GM19099 (cell line): ENCODE measurements around the gene RAB11FIP4.

Experiments
- POLR2A ChIP-seq: IDR thresholded peaks from 3 replicates; pipeline ENCODE4 v1.6.1; 2011; ENCODE audit warnings: low read depth; ENCODE audit not compliant: insufficient read length; ENCODE audit errors: extremely low read depth

RAB11FIP4 gene

DNA sequence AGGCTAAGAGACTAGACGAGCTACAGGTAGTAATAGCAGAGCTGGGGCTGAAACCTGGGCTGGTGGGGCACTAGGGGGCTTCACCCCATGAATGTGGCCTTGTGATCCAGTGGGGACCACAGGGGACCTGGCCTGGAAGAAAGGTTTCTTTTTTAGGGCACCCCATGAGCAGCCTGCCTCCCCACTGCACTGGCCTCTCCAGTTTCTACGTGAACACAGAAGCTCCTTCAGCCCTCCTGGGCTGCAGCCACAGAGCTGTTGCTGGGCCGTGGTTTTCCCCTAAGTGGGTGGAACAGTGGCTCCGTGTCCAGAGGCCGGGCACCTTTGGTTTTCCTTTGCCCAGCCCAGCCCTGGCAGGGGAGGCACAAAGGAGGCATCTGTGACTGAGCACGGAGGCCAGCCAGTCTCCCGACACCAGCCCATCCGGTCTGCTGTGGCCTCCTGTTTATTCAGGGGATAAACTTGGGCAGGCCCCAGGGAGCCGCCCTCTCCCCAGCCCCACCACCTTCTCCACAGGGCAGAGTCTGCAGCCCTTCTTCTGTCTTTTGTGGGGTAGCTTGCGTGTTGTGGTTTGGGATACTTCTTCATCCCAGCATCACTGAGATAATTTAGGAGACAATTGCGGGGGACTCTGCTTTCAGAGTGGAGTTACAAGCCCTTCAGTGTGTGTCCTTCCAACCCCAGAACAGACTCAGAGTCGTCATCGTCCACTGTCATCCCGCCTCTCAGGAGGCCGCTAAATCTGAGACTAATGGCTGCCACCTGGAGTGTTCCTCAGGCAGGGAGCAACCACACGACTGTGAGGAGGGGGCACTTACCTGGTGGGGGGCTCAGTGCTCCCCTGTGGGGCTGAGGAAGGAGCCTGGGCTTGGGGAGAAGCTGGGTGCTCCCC is 85.3 kb downstream of the RAB11FIP4 start:
- no peak for TF ChIP-seq POLR2A

GRCh38 chr17:31477417-31478055 is 86.1 kb downstream of the RAB11FIP4 start:
- TF ChIP-seq POLR2A: no peak

- no peak for TF ChIP-seq POLR2A
Observed at GRCh38 chr17:31479062-31479408, 87.6 kb downstream of the RAB11FIP4 start.

DNA sequence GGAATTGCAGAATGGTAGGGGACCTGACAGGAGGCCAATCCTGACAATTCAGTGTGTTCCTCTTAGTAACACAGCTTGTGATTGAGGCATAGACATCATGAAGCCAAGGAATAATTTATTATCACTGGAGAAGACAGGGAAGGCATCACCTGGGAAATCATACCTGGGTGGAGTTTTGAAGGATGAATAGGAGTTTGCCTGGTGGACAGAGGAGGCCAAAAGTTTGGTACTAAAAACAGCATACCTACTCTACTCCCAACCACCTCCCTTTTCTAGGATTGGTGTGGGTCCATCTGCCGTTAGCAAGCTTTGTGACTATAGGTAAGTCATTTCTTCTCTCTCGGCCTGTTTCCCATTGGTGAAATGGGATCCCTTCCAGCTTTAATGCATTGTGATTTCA is 88.0 kb downstream of the RAB11FIP4 start:
- TF ChIP-seq POLR2A: no peak

- TF ChIP-seq POLR2A: no peak
Observed at GRCh38 chr17:31480067-31480466, 88.6 kb downstream of the RAB11FIP4 start.

GRCh38 chr17:31480904-31481782 is 89.7 kb downstream of the RAB11FIP4 start:
- no peak for TF ChIP-seq POLR2A

DNA sequence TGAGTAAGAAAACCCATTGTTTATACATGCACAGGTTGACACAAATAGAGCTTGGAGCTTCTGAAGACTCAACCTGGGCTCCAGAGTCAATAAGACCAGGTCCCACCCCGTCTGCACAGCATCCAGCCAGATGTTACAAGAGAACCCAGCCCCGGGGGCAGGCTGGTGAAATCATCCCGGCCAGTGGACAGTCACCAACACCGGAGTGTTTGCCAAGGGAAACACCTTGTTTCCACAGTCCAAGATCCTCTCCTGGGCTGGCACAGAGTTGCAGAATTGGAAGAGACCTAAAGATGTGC is 90.3 kb downstream of the RAB11FIP4 start:
- no peak for TF ChIP-seq POLR2A

GRCh38 chr17:31484821-31485220 is 93.3 kb downstream of the RAB11FIP4 start:
- no peak for TF ChIP-seq POLR2A

GRCh38 chr17:31486351-31487062 is 95.0 kb downstream of the RAB11FIP4 start:
- no peak for TF ChIP-seq POLR2A

- TF ChIP-seq POLR2A: no peak
Observed at GRCh38 chr17:31487063-31487647, 95.7 kb downstream of the RAB11FIP4 start.

DNA sequence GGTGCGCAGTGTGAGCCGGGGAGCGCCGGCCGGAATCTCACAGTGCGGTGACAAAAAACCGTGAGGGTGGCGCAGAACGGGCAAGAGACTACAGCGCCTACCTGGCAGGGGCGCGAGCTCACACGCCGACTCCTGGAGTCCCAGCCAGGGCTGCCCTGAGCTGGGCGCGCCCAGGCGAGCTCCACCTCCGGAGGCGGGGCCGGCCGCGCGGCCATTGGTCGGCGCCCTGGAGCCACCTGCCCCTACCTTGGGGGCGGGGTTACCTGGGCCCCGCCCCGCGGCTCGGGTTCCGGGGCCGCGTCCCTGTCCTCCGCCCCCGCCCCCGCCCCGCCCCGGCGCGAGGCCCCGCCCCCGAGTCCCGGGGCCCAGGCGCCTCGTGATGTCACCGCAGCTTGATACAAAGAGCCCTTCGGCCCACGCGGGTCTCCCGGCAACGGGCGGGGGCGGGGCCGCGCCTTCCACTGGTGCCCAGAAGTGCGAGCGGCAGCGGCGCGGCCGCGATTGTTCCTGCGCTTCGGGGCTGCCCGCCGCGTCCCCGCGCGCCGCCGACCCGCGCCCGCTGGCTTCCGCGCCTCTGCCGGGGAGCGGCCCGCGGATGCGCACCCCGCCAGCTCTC is 96.3 kb downstream of the RAB11FIP4 start:
- TF ChIP-seq POLR2A: no peak

DNA sequence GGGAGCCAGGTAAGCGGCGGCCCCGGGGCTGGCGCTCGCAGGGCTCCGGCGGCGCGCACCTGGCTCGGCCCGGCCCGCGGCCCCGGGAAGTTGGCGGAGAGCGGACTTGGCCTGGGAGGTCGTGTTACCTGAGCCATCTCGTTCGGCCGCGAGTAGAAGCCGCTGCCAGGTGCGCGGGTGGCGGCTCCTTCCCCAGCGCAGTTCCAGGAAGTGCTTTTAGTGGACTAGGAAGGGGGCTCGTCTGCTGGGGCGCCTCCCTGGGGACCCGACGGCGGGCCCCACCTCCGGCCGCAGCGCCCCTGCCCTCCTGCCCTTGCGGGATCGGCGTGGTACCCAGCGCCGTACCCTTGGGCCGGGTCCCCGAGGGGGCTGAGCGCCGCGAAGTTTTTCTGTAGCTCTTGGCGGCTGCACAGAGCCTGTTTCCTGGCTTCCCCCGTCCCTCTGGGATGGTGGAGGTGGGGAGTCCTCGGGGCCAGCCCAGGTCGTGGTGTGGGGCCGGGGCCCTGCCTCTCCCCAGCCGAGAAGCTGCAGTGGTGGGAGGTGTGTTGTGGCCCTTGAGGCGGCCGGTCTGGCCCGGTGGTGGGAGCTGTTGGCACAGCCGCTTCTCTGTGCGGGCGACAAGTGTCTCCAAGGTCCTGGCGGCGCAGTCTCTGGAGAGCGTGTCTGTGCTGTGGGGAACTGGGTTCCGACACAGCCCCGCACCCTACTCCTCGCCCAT is 96.9 kb downstream of the RAB11FIP4 start:
- TF ChIP-seq POLR2A: no peak

- no peak for TF ChIP-seq POLR2A
Observed at GRCh38 chr17:31488982-31489294, 97.5 kb downstream of the RAB11FIP4 start.
